Vagina (tissue), 2 donors: ENCODE measurements around the gene BAIAP2L1.

Source experiments
- POLR2A ChIP-seq, 2 donors: fragments of 450-650 bp; IDR thresholded peaks; one replicate each; pipeline ENCODE4 v1.6.1; 2017; ENCODE audit warnings: antibody characterized with exemption in 2 of 2, mild to moderate bottlenecking in 2 of 2, moderate library complexity in 2 of 2
- POLR2AphosphoS5 ChIP-seq, 2 donors: sonication (generic); formaldehyde crosslinking; IDR thresholded peaks; one replicate each; pipeline ENCODE4 v1.9.0; 2017; ENCODE audit warnings: antibody characterized with exemption in 2 of 2, mild to moderate bottlenecking in 2 of 2, low read depth in 1 of 2; ENCODE audit not compliant: insufficient read depth in 1 of 2
- TF ChIP-seq, protein P1 (sequence below), 3 experiments: fragments of 450-650 bp in 2 of 3; fragments of 200-600 bp in 1 of 3; sonication (generic) in 1 of 3; IDR thresholded peaks; one replicate each; pipeline ENCODE4 v1.5.1; 2017 to 2019; ENCODE audit warnings: antibody characterized with exemption in 3 of 3, mild to moderate bottlenecking in 2 of 3, moderate library complexity in 2 of 3

DNA sequence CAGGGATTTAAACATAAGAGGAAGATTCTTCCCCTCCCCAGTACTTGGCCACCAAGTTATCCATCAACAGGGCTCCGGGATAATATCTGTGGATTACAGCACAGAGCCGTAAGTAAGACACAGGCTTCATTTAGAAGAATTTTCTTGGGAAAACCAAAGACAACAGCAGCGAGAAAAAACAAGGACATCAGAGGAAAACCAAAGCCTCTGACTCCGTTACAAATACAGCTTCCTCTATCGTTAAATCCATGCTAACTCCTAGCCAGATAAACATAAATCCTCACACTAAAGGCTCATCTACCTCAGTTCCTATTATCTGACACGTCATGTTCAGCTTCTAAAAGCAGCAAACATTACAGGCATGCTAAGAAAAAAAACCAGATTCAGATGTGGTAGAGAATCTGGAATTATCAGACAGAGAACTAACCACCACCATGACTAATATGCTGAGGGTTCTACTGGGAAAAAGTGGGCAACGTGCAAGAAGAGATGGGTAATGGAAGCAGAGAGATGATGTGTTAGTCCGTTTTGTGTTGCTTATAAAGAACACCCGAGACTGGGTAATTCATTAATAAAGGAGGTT lies 71.0 kb downstream of the BAIAP2L1 start:
- TF ChIP-seq, protein P1, sequence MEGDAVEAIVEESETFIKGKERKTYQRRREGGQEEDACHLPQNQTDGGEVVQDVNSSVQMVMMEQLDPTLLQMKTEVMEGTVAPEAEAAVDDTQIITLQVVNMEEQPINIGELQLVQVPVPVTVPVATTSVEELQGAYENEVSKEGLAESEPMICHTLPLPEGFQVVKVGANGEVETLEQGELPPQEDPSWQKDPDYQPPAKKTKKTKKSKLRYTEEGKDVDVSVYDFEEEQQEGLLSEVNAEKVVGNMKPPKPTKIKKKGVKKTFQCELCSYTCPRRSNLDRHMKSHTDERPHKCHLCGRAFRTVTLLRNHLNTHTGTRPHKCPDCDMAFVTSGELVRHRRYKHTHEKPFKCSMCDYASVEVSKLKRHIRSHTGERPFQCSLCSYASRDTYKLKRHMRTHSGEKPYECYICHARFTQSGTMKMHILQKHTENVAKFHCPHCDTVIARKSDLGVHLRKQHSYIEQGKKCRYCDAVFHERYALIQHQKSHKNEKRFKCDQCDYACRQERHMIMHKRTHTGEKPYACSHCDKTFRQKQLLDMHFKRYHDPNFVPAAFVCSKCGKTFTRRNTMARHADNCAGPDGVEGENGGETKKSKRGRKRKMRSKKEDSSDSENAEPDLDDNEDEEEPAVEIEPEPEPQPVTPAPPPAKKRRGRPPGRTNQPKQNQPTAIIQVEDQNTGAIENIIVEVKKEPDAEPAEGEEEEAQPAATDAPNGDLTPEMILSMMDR (IDR thresholded peaks at IDR 0.05): no peak
- no peak for TF ChIP-seq POLR2AphosphoS5 (IDR thresholded peaks at IDR 0.05; ENCODE audit: insufficient read depth in 1 of 2, low read depth in 1 of 2)
- TF ChIP-seq POLR2A (IDR thresholded peaks at IDR 0.05): no peak
